T-helper 1 cell (primary cell): ENCODE measurements around the gene ERV3-1.
"Not testable (repeated sequence)": the region's sequence is repeated elsewhere in the genome, so short reads cannot be mapped to it uniquely, and the experiment has no call there.

ENCODE experiments used
- DNase-seq, 5 donors: peaks; one replicate each; pipeline ENCODE4 v3.0.0-alpha.2; 2012 to 2020

ERV3-1 gene

DNA sequence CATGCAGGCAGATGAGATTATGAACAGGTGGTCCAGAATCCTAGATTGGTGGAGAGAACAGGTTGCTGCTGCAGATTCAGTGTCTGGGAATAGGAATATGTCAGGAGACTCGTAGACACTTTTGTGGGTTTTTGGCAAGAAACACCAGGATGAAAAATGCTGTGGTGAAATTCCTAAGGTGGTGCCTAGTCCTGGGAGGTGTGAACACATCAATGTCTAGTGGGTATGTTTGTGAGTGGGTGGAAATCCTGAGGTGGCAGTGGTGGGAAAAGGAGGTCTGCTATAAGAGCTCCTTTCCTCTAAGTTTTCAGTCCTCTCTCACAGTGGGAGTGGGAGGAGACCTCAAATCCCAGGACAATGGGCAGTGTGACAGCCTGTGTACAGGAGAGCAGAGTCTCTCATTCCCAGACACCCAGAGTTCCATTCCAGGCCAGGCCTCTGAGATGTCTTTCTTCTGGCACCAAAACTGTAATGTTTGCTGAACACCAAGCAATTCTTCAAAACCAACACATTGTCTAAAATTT lies 5.1 kb downstream of the ERV3-1 start:
- DNase-seq = no peak

- DNase-seq = no peak
Observed at GRCh38 chr7:64999165-65000004, 7.1 kb downstream of the ERV3-1 start.

DNA sequence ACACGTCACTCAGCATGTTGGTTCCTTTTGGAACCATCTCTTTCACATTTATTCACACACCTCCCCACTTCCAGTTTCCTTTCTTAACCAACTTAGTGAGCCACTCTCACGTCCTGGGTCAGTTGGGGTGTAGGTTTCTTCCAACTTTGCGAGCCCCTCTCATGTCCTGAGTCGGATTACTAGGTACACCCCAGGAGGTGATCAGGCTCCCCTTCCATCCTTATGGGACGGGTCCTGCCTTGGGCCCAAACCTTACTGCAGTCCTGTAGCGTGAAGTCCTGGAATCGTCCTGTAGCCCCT lies 7.7 kb downstream of the ERV3-1 start:
- no peak for DNase-seq

- no peak for DNase-seq
Observed at GRCh38 chr7:64997927-64998391, 8.5 kb downstream of the ERV3-1 start.

DNA sequence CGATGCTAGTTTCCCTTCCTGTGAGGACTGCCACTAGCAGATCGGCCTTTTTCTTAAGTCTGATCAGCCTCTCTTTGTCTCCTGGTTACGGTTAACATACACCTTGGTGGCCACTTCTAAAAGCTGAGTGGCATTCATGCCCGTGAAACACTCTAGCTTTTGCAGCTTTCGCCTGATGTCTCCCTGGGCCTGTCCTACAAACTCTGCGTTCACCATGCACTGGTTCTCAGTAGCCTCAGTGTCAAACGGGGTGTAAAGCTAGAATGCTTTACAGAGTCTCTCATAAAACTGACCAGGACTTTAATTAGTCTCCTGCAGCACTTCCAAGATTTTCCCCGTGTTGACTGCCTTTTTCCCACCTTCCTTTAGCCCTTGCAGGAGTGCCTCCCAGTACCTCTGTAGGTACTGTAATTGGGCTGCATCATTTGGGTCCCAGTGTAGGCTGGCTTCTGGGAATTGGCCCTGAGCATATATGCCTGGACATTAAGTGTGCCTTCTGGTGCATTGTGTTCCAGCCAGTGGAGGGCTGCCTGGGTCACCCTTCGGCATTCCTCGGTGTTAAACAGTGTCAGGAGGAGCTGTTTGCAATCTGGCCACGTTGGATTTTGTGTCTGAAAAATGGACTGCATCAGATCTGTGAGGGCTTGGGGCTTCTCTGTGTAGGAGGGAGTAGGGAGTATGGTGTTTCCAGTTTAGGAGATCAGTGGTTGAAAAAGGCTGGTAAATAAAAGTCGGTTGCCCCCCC lies 9.2 kb downstream of the ERV3-1 start:
- no peak for DNase-seq

- no peak for DNase-seq
Observed at GRCh38 chr7:64996305-64996704, 10.2 kb downstream of the ERV3-1 start.

DNA sequence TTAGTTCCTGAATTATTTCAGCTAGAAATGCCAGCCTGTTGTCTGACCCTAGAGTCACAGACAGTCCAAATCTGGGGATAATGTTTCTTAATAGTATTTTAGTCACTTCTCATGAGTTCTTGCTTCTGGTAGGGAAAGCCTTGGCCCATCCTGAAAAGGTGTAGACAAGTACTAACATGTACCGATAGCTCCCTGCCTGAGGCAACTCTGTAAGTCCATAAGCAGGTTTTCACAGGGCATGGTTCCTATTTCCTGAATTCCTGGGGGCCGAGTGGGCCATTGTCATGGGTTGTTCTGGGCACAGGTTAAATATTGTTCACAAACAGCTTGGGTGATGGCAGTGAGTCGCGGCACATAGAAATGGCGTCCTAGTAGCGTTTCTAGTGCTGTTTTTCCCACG lies 12.6 kb downstream of the ERV3-1 start:
- no peak for DNase-seq

DNA sequence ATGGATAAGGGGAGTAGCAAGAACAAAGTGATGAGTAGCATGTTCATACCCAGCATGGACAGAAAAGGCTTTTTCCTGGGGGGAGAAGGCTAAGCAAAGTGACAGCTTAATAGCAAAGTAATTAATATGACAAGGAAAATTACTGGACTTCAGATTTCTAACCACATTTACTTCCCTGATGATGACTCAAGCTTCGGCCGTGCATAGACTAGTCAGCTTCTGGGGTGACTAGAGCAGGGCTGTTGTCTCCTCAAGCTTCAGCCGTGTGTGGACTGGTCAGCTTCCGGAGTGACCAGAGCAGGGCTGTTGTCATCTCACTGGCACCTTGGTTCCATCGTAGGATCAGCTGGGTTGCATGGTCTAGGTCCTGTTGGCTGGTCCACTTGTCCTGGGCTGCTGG lies 13.5 kb downstream of the ERV3-1 start:
- DNase-seq = no peak

DNA sequence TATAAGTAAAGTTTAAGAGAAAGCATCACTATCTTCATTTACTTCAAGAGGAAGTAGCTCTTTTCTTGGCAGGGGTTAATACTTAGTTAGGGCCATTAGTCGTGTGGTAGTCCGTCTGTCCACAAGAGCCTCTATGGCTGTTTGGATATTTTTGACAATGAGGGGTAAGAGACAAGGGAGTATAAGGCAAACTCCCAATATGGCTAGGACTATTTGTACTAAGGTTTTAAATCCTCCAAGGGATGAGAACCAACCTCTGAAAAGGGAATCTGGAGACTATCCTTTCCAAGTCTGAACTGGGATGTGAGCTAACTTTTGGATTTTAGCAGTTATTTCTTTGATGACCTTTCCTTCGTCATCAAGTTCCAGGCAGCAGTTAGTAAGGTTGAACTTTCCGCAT lies 15.6 kb downstream of the ERV3-1 start, which contains the start of gene ZNF117:
TSS of gene ZNF117 (minus strand) at position 101 of the 400 bp plus-strand sequence.
- no peak for DNase-seq

GRCh38 chr7:64990216-64990615 lies 16.3 kb downstream of the ERV3-1 start:
- DNase-seq = no peak

GRCh38 chr7:64978497-64979203 lies 27.8 kb downstream of the ERV3-1 start:
- DNase-seq = no peak

GRCh38 chr7:64965594-64965993 lies 40.9 kb downstream of the ERV3-1 start:
- DNase-seq = no peak

- no peak for DNase-seq
Observed at GRCh38 chr7:64959072-64959747, 47.3 kb downstream of the ERV3-1 start.

DNA sequence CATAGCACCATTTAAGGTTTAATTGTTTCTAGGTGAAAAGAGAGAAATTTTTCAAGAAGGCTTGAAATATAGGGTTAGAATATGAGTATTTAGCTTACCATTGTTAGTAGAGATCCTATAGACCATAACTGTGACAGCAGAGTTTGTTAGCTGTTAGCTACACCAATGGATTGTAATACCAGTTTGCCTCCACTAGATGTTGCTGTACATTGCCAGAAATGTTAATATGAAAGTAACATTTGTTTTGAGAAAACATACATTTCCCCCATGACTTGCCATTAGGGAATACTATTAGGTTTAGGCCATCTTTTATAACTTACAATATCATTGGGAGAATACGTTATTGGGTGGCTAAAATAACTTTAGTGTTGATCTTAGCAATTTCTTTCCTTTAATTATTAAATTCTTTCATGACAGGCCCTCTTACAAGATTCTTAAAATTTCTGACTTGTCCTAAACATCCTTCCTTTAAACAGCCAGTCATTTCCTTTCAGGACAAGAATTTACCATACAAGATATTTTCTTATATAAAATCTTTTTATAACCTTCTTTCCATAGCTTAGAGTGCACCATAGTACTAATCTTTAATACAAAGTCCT lies 55.1 kb downstream of the ERV3-1 start:
- DNase-seq = peak in 1 of 5 donors; percentile 24

DNA sequence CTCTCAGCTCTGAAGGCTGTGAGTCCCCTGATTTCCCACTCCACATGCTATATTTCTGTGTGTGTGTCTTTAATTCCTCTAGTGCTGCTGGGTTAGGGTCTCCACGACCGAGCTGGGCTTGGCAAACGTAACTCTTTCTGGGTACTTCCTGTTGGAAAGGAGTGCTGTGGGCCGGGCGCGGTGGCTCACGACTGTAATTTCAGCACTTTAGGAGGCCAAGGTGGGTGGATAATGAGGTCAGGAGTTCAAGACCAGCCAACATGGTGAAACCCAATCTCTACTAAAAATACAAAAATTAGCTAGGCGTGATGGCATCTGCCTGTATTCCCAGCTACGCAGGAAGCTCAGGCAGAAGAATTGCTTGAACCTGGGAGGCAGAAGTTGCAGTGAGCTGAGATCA lies 55.8 kb downstream of the ERV3-1 start:
- DNase-seq = not testable (repeated sequence)

DNA sequence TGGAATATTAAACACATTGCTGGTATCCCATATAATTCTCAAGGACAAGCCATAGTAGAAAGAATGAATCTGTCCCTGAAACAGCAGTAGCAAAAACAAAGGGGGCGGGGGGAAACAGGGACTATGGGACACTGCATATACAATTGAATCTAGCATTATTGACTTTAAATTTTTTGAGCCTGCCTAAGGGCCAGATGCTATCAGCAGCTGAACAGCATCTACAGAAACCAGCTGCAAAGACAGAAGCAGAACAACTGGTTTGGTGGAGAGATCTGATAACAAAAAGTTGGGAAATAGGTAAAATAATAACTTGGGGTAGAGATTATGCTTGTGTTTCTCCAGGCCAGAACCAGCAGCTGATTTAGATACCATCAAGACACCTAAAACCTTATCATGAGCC lies 57.7 kb downstream of the ERV3-1 start:
- not testable (repeated sequence) for DNase-seq

- no peak for DNase-seq
Observed at GRCh38 chr7:64947252-64948000, 59.1 kb downstream of the ERV3-1 start.

DNA sequence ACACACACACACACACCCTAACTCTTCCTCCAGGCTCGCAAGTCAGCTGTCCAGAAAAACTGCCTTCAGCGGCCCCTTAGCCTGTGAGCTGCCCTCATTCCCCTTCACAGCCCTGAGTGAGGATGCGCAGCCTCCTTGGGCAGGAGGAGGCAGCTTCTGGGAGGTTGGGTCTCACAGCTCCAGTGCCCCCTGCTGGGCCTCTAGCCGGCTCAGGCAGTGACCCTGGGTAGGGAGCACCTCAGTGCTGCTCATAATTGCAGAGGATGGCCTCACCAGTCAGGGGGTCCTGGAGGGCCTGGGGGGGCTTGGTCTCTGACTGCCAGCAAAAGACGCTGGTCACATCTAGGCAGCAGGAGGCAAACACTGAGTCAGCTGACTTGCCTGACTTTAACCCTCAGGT lies 59.7 kb downstream of the ERV3-1 start:
- no peak for DNase-seq

DNA sequence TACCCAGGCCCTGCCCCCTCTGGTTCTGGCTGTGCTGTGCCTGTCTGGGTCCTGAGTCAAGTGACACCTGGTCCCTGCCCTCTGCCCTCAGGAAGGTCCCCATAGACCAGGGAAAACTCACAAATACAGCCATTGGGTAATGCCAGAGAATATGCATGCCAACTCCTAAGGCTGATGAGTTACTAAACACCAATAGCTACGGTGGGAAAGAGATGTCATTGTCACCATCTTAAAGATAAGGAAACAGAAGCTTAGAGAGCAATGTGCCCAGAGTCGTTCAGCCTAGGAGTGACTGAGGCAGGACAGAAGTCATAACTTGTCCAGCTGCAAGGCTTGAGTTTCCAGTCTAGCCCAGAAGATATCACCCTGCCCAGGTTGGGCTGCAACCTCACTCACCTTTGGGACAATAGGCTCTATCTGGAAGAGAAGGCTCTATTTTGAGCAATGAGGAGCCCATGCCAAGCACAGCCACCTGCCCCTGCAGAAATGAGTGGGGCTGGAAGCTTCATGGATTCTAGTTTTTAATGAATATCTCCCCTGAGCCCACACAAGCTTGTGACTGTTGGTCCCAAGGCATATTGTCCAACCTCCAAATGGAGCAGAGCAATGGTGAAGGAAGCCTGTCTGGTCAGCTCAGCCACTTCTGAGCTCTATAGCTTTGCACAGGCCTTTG lies 60.8 kb downstream of the ERV3-1 start:
- no peak for DNase-seq

DNA sequence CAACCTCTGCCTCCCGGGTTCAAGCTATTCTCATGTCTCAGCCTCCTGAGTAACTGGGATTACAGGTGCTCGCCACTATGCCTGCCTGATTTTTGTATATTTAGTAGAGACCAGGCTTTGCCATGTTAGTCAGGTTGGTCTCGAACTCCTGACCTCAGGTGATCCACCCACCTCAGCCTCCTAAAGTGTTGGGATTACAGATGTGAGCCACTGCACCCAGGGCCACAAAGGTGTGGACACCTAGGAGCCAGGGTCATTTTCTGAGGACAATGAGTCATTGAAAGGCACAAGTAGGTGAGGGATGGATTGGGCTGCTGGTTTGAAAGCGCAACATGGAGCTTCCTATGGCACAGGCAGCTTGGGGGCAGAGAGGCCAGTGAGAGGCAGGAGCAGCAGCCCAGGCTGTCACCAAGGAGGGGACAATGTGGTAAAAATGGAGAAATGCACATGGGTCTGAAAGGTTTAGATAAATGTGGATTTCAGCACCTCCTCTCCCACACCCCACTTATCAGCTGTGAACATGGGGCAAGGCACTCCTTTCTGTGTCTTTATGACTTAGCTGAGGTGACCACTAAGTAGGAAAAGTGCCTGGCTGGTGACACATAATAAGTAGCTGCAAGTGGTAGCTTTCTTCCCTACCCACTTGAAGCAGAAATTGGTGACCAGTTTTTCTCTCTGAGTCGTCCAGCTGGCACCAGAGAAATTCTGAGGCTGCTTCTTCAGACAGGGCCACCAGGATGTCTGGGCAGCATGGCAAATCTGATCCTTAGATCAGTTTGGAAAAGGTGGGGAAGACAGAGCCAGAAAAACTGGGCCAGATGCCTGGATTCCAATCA lies 61.6 kb downstream of the ERV3-1 start:
- not testable (repeated sequence) for DNase-seq
